Smooth muscle cell (in vitro differentiated cells): ENCODE measurements around the gene OPN4. TPM values are rescaled to one million over a fixed set of nuclear protein-coding genes. Genes with fewer than 3 reads are reported as not detected.

ENCODE experiments used
- DNase-seq: peaks from one replicate; lab custom pipeline; 2025; ENCODE audit not compliant: unreplicated experiment; lab: John Stamatoyannopoulos, UW
- H2AFZ ChIP-seq: fragments of 200-600 bp; sonication (generic); 2 replicates; pipeline ENCODE4 v1.6.0; 2016; ENCODE audit warnings: antibody characterized with exemption, low read depth, mild to moderate bottlenecking
- H3F3A ChIP-seq: fragments of 200-600 bp; sonication (generic); 2 replicates; pipeline ENCODE4 v1.6.0; 2017; ENCODE audit warnings: antibody characterized with exemption, low read depth
- H3K27ac ChIP-seq: fragments of 200-600 bp; sonication (generic); 2 replicates; pipeline ENCODE4 v1.5.1; 2016; ENCODE audit warnings: low read depth, mild to moderate bottlenecking
- H3K27me3 ChIP-seq: fragments of 200-600 bp; sonication (generic); 2 replicates; pipeline ENCODE4 v1.6.1; 2016; ENCODE audit warnings: low read depth, mild to moderate bottlenecking
- H3K36me3 ChIP-seq: fragments of 200-600 bp; sonication (generic); 2 replicates; pipeline ENCODE4 v1.5.1; 2016; ENCODE audit warnings: low read depth
- H3K4me1 ChIP-seq: fragments of 200-600 bp; sonication (generic); 2 replicates; pipeline ENCODE4 v1.5.1; 2016; ENCODE audit warnings: low read depth
- H3K4me2 ChIP-seq: fragments of 200-600 bp; sonication (generic); 2 replicates; pipeline ENCODE4 v1.6.0; 2016; ENCODE audit warnings: mild to moderate bottlenecking
- H3K4me3 ChIP-seq: fragments of 200-600 bp; sonication (generic); 2 replicates; pipeline ENCODE4 v1.5.1; 2016; ENCODE audit warnings: mild to moderate bottlenecking
- H3K79me2 ChIP-seq: fragments of 200-600 bp; sonication (generic); 2 replicates; pipeline ENCODE4 v1.6.0; 2016; ENCODE audit warnings: low read depth, mild to moderate bottlenecking
- H3K9ac ChIP-seq: fragments of 200-600 bp; sonication (generic); 2 replicates; pipeline ENCODE4 v1.6.0; 2016; ENCODE audit warnings: low read depth
- H3K9me3 ChIP-seq: fragments of 200-600 bp; sonication (generic); replicated peaks from 2 replicates; pipeline ENCODE4 v1.5.1; 2016; ENCODE audit warnings: low read depth
- H4K20me1 ChIP-seq: fragments of 200-600 bp; sonication (generic); 2 replicates; pipeline ENCODE4 v1.6.0; 2016; ENCODE audit warnings: low read depth
- WGBS: methylation state at CpG from one replicate; pipeline ENCODE4 v1.1.7; 2016; ENCODE audit warnings: low lambda C conversion rate; 5-methylcytosine and 5-hydroxymethylcytosine counted together
- polyA plus RNA-seq: library from polyadenylated mRNA; unstranded; fragments of >200 nt; fragmentation: Nextera tagmentation; extraction: Ambion mirVana; gene quantifications from 2 replicates; pipeline ENCODE4 v1.2.1, GENCODE V29; 2016
- total RNA-seq: library from RNA; depleted of rRNA; stranded (reverse); fragments of >200 nt; gene quantifications from 2 replicates; pipeline ENCODE4 v1.2.3, GENCODE V29; 2014
- TF ChIP-seq, protein P1 (sequence below): fragments of 200-600 bp; sonication (generic); IDR thresholded peaks from 2 replicates; pipeline ENCODE4 v1.5.1; 2017; ENCODE audit warnings: borderline replicate concordance, mild to moderate bottlenecking, antibody characterized with exemption; ENCODE audit not compliant: insufficient read depth, poor library complexity, severe bottlenecking

The OPN4 gene
- total and polyA plus RNA-seq, 2 experiments from 2014 or later = not detected

DNA sequence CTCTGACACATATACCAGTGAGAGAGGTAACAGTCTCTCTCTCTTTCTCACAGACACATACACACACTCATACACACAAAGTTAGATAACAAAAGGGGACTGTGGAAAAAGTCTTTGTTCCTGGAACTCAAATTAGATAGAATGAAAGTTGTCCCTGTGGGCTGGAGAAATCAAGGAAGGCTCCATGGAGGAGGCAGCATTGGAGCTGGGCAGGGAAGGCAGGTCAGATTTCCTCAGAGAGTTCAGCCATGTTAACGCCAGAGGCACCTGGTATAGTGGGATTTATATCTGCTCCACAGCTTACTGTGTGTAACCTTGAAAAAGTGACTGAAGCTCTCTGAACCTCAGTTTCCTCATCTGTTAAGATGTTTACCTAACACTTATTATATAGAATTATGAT is 52.6 kb downstream of the OPN4 start:
- Histone ChIP-seq H3F3A (peaks cover 2% of the 10 kb centered on the region), H2AFZ (no peak overlapping the region), H3K36me3 (no peaks in the 10 kb centered on the region), H3K4me3 (no peak overlapping the region), H3K9ac (no peak overlapping the region), H3K4me2 (no peak overlapping the region), H4K20me1 (no peaks in the 10 kb centered on the region), H3K79me2 (no peaks in the 10 kb centered on the region), H3K9me3 (no peaks in the 10 kb centered on the region), H3K27me3 (no peaks in the 10 kb centered on the region), H3K4me1 (no peaks in the 10 kb centered on the region), H3K27ac (no peak overlapping the region)
- no peak for DNase-seq
- WGBS = 100% methylated on average over 1 of the region's 1 CpG
- TF ChIP-seq, protein P1, sequence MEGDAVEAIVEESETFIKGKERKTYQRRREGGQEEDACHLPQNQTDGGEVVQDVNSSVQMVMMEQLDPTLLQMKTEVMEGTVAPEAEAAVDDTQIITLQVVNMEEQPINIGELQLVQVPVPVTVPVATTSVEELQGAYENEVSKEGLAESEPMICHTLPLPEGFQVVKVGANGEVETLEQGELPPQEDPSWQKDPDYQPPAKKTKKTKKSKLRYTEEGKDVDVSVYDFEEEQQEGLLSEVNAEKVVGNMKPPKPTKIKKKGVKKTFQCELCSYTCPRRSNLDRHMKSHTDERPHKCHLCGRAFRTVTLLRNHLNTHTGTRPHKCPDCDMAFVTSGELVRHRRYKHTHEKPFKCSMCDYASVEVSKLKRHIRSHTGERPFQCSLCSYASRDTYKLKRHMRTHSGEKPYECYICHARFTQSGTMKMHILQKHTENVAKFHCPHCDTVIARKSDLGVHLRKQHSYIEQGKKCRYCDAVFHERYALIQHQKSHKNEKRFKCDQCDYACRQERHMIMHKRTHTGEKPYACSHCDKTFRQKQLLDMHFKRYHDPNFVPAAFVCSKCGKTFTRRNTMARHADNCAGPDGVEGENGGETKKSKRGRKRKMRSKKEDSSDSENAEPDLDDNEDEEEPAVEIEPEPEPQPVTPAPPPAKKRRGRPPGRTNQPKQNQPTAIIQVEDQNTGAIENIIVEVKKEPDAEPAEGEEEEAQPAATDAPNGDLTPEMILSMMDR = no peak

DNA sequence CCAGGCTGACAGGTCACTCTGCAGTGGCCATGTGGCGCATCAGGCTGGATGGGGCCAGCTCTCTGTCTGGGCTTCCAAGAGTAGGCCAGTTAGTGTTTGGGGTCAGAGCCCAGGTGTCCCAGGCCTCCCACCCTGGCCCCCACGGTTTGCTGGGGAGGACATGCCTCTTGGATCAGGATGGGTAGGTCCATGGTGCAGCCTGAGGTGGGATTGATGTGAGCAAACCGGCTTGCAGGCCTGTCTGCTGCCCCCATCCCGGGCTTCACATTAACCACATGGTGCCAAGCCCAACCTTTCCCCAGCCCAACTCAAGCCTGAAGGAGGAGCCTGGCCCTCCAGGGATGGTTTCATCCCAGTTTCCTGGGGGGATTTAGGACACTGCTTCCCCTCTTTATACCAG is 53.2 kb downstream of the OPN4 start:
- 83% methylated on average over 4 of the region's 4 CpGs for WGBS
- Histone ChIP-seq H3K4me3 (no peak overlapping the region), H3F3A (peaks cover 8% of the 10 kb centered on the region), H3K4me2 (no peak overlapping the region), H3K9me3 (no peaks in the 10 kb centered on the region), H2AFZ (no peak overlapping the region), H3K36me3 (no peaks in the 10 kb centered on the region), H3K4me1 (peaks cover 5% of the 10 kb centered on the region), H3K79me2 (no peaks in the 10 kb centered on the region), H3K27me3 (no peaks in the 10 kb centered on the region), H4K20me1 (no peaks in the 10 kb centered on the region), H3K9ac (no peak overlapping the region), H3K27ac (no peak overlapping the region)
- TF ChIP-seq, protein P1 = no peak
- no peak for DNase-seq

DNA sequence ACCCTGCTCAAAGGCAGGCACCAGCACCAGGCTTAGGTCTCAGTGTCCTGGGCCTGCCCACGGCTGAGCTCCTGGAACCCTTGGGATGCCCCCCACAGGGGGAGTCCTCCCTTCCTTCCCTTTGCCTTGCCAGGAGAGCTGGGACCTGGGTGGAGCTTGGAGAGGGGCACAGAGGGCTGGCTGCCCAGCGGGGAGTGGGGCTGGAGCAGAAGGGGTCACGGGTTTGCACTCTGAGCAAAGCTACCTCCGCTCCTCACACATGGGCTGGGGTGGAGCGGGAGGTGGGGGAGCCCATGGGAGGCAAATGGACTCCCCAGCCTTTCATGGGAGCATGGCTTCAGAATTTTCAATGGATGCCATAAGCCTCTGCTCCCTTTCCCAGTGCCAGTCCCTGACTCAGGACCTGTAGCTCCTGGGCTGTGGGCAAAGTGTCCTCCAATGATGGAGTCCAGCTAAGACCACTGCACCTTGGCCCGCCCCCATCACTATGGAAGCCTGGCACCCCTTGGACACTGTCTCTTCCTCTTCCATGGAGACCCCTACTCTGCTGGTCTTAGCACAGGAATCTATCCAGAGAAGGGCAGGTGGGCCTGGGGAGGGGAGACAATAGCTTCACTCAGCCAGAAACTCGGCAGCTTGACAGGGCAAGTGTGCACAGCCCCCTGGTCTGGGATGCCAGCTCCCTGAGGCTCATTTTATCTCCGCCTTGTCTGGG is 53.9 kb downstream of the OPN4 start:
- H3F3A ChIP-seq = peaks cover 8% of the 10 kb centered on the region

More for the DNA sequence above, 53.9 kb downstream of the OPN4 start:
- Histone ChIP-seq H3K27me3 (no peaks in the 10 kb centered on the region), H4K20me1 (no peaks in the 10 kb centered on the region), H3K79me2 (no peaks in the 10 kb centered on the region), H3K4me3 (no peak overlapping the region), H3K4me2 (no peak overlapping the region), H3K36me3 (no peaks in the 10 kb centered on the region), H3K27ac (no peak overlapping the region), H3K4me1 (peaks cover 6% of the 10 kb centered on the region), H2AFZ (no peak overlapping the region), H3K9me3 (no peaks in the 10 kb centered on the region), H3K9ac (no peak overlapping the region)
- no peak for DNase-seq
- TF ChIP-seq, protein P1 = no peak
- 93% methylated on average over 8 of the region's 8 CpGs for WGBS
